ENCODE data around the gene PARP12. TPM values are rescaled to one million over a fixed set of nuclear protein-coding genes. Genes with fewer than 3 reads are reported as not detected.

Gene PARP12
- total RNA-seq, 4 donors from 2014 or later = 22.7 to 81.0 (median 27.0) TPM

DNA sequence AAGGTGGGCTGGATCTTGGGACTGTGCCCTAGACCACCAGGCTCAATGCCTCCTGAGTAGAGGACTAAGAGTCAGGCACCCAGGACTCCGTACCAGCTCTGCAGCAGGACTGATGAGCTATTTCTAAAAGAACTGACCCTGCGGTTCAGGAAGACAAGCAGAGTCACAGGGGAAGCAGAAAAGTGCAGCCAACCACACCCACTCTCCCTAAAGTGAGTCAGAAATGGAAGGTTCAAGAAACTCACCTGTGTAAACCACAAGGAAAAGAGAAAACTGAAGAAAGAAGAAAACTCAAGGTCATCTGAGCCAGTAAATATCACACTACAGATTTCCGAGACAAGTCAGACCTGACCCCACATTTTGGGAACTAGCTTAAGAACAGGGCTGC, 2.5 kb downstream of the PARP12 start:
- TF ChIP-seq, protein P1, sequence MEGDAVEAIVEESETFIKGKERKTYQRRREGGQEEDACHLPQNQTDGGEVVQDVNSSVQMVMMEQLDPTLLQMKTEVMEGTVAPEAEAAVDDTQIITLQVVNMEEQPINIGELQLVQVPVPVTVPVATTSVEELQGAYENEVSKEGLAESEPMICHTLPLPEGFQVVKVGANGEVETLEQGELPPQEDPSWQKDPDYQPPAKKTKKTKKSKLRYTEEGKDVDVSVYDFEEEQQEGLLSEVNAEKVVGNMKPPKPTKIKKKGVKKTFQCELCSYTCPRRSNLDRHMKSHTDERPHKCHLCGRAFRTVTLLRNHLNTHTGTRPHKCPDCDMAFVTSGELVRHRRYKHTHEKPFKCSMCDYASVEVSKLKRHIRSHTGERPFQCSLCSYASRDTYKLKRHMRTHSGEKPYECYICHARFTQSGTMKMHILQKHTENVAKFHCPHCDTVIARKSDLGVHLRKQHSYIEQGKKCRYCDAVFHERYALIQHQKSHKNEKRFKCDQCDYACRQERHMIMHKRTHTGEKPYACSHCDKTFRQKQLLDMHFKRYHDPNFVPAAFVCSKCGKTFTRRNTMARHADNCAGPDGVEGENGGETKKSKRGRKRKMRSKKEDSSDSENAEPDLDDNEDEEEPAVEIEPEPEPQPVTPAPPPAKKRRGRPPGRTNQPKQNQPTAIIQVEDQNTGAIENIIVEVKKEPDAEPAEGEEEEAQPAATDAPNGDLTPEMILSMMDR (IDR thresholded peaks at IDR 0.05) = no peak
- TF ChIP-seq EP300 (IDR thresholded peaks at IDR 0.05) (no peak), POLR2A (IDR thresholded peaks at IDR 0.05) (no peak), POLR2AphosphoS5 (IDR thresholded peaks at IDR 0.05) (no peak)
- DNase-seq (ENCODE audit: low spot score in 2 of 2) = no peak
- Histone ChIP-seq H3K36me3 (peaks cover 4% of the 10 kb centered on the region), H3K9me3 (no peaks in the 10 kb centered on the region), H3K4me1 (peaks cover 45% of the 10 kb centered on the region), H3K27ac (no peak overlapping the region), H3K4me3 (no peak overlapping the region), H3K27me3 (no peaks in the 10 kb centered on the region)
- 75% methylated on average over 3 of the region's 3 CpGs for WGBS

DNA sequence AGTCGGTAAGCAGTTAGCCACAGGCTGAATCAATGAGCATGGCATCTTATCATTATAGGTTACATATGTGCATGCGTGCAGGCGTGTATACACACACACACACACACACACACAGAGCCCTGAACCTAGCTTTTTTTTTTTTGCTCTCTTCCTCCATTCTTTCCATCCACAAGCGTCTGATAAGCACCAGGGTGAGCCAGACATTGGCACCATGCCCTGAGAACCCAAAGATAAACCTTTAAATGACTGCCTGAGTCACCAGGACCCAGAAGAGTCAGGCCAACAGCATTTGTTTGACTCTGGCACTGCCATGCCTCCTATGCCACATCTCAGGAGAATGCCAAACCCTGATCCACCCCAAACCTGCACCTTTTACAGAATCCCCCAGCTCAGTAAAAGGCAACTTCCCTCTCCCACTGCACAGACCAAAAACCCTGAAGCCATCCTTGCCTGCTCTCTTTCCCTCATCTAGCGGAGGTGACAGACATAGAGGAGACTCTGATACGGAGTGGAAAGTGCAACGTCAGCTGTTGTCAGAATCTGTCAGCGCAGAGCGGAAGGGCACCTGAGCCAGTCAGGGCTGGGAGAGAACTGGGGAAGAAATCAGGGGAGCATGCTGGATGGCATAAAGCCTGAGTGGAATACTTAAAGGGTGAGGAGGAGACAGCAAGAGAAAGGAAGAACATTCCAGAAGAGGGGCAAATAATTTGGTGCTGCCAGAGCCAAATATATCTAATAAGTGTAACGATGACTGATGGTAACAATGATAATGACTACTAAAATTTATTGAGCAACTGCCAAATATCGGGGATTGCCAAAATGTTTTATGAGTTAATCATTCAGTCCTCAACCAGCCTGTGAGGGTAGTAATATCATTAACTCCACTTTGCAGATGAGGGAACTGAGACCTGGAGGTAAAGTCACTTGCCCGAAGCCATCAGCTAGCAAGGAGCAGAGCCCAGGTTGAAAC, 3.2 kb downstream of the PARP12 start:
- no peak for DNase-seq (ENCODE audit: low spot score in 2 of 2)
- H3K27ac ChIP-seq = no peak overlapping the region
- TF ChIP-seq, protein P1 (IDR thresholded peaks at IDR 0.05) = no peak
- TF ChIP-seq POLR2A (IDR thresholded peaks at IDR 0.05) (no peak), EP300 (IDR thresholded peaks at IDR 0.05) (no peak), POLR2AphosphoS5 (IDR thresholded peaks at IDR 0.05) (no peak)
- no peaks in the 10 kb centered on the region for H3K27me3 ChIP-seq
- H3K4me3 ChIP-seq = no peak overlapping the region
- H3K36me3 ChIP-seq = peaks cover 4% of the 10 kb centered on the region
- H3K9me3 ChIP-seq = no peaks in the 10 kb centered on the region
- whole genome bisulfite sequencing = 44% methylated on average over 12 of the region's 12 CpGs
- peaks cover 45% of the 10 kb centered on the region for H3K4me1 ChIP-seq

DNA sequence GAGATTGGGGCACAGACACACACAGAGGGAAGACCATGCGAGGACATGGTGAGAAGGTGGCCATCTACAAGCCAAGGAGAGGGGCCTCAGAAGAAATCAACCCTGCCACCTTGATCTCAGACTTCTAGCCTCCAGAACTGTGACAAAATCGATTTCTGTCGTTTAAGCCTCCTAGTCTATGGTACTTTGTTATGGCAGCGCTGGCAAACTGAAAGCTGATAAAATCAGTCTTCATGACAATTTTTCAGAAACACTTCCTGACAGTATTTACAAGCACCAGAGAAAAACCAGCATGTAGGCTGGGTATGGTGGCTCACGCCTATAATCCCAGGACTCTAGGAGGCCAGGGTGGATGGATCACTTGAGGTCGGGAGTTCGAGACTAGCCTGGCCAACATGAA, 4.2 kb downstream of the PARP12 start:
- TF ChIP-seq POLR2AphosphoS5 (IDR thresholded peaks at IDR 0.05) = no peak
- TF ChIP-seq EP300 (IDR thresholded peaks at IDR 0.05) = no peak
- no peak for TF ChIP-seq POLR2A (IDR thresholded peaks at IDR 0.05)
- Histone ChIP-seq H3K27me3 (no peaks in the 10 kb centered on the region), H3K27ac (no peak overlapping the region), H3K9me3 (no peaks in the 10 kb centered on the region), H3K36me3 (peaks cover 7% of the 10 kb centered on the region), H3K4me1 (peaks cover 44% of the 10 kb centered on the region), H3K4me3 (no peak overlapping the region)
- WGBS = 81% methylated on average over 7 of the region's 7 CpGs
- DNase-seq (ENCODE audit: low spot score in 2 of 2) = no peak

DNA sequence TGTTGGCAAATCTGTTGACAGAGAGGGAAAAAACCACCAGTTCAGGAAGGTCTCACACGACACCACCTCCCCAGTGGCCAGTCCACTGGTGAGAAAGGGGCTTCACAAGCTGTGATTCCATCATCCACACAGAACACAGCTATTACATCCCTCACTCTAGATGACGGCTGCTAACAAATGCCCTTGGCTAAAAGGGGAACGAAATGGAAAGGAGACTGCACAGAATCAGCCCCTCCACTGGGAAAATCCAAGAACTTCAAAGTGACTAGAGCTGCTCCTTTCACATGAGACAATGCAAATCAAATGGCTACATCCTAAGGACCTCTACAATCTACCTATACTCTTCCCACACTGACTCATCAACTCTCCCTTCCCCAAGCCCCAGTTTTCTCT, 5.6 kb downstream of the PARP12 start:
- no peak for TF ChIP-seq EP300 (IDR thresholded peaks at IDR 0.05)
- TF ChIP-seq, protein P1 (IDR thresholded peaks at IDR 0.05) = no peak
- TF ChIP-seq POLR2AphosphoS5 (IDR thresholded peaks at IDR 0.05) = no peak
- no peak for TF ChIP-seq POLR2A (IDR thresholded peaks at IDR 0.05)
- Histone ChIP-seq H3K9me3 (no peaks in the 10 kb centered on the region), H3K4me3 (no peak overlapping the region), H3K36me3 (peaks cover 7% of the 10 kb centered on the region), H3K27me3 (no peaks in the 10 kb centered on the region), H3K4me1 (peaks cover 35% of the 10 kb centered on the region), H3K27ac (no peak overlapping the region)
- WGBS = 86% methylated on average over 3 of the region's 3 CpGs
- DNase-seq (ENCODE audit: low spot score in 2 of 2) = no peak

DNA sequence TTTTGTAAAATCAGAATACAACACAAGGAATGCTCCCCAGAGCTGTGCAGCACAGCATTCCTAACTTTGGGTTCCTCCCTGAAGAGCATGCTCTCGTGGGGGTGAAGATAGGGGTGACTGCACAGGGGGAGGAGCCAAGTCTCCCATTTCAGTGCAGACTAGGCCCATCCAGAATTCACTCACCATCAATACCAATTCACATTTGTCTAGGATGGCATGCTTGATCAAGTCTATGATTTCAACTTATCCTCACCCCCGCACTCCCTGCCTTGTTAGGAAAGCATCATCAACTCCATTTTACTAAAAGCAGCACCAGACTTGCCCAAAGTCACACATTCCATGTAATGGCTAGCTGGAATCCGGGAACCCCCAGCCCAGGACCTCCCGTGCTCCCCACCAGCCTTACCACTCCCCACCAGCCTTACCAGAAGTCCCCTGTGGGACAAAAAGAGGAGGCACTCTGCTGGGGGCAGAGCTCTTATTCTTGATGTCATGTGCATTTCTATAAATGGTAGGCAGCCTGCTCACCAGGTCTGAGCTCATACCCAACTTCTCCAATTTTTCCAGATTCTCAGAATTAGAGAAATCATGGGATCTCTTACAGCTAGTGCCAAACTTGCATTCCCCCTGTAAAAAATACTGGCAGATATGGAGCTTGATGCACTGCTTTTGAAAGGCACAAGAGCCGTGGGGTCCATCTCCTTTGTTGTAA, 6.2 kb downstream of the PARP12 start:
- H3K27ac ChIP-seq = no peak overlapping the region
- no peak overlapping the region for H3K4me3 ChIP-seq
- WGBS = 86% methylated on average over 5 of the region's 5 CpGs
- peaks cover 10% of the 10 kb centered on the region for H3K36me3 ChIP-seq
- DNase-seq (ENCODE audit: low spot score in 2 of 2) = no peak
- no peaks in the 10 kb centered on the region for H3K9me3 ChIP-seq
- TF ChIP-seq, protein P1 (IDR thresholded peaks at IDR 0.05) = no peak
- TF ChIP-seq POLR2A (IDR thresholded peaks at IDR 0.05) (no peak), EP300 (IDR thresholded peaks at IDR 0.05) (no peak)
- no peaks in the 10 kb centered on the region for H3K27me3 ChIP-seq
- peaks cover 29% of the 10 kb centered on the region for H3K4me1 ChIP-seq
